Right atrium auricular region (tissue), 2 donors: Measurements from ENCODE around the gene CHMP5. TPM values are rescaled to one million over a fixed set of nuclear protein-coding genes. Genes with fewer than 3 reads are reported as not detected.

Source experiments
- DNase-seq: peaks from one replicate; pipeline ENCODE4 v3.0.0-alpha.2; 2019; ENCODE audit warnings: low spot score
- H3K27ac ChIP-seq, 2 donors: fragments of 200-600 bp; sonication (generic); 1 replicate in 1 of 2; 2 replicates in 1 of 2; pipeline ENCODE4 v1.5.1; 2016 to 2019
- H3K27me3 ChIP-seq, 2 donors: fragments of 200-600 bp; sonication (generic); one replicate each; pipeline versions ENCODE4 v1.5.1 to v1.6.0; 2017 to 2019
- H3K36me3 ChIP-seq: fragments of 200-600 bp; sonication (generic); one replicate; pipeline ENCODE4 v1.5.1; 2016
- H3K4me1 ChIP-seq, 2 donors: fragments of 200-600 bp; sonication (generic); one replicate each; pipeline versions ENCODE4 v1.5.1 to v1.6.0; 2017 to 2019
- H3K4me3 ChIP-seq, 2 donors: fragments of 200-600 bp; sonication (generic); 1 replicate in 1 of 2; 2 replicates in 1 of 2; pipeline ENCODE4 v1.5.1; 2017 to 2019; ENCODE audit warnings: mild to moderate bottlenecking in 1 of 2, moderate library complexity in 1 of 2
- H3K9me3 ChIP-seq, 2 donors: fragments of 200-600 bp; sonication (generic); one replicate each; pipeline ENCODE4 v1.5.1; 2019
- total RNA-seq, 2 donors: library from RNA; depleted of rRNA; stranded (reverse); fragments of >200 nt; gene quantifications; one replicate each; pipeline ENCODE4 v1.1.0, GENCODE V29; 2016
- TF ChIP-seq, protein P1 (sequence below), 2 donors: fragments of 200-600 bp; sonication (generic); IDR thresholded peaks; one replicate each; pipeline ENCODE4 v1.5.1; 2019; ENCODE audit warnings: antibody characterized with exemption in 2 of 2

The CHMP5 gene
- total RNA-seq, 2 donors from 2014 or later: 44.0 to 51.1 TPM

DNA sequence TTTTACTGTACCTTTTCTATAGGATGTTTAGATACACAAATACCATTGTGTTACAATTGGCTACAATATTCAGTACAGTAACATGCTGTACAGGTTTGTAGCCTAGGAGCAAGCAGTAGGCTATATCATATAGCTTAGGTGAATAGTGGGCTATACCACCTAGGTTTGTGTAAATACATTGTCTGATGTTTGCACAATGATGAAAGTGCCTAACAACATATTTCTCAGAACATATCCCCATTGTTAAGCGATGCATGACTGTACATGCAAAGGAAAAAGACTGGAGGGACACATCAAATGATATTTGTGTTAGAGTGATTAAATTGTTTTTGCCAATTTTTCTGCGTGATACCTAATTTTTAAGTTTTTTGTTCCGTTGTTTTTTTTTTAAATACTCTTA lies 5.3 kb downstream of the CHMP5 start:
- TF ChIP-seq, protein P1, sequence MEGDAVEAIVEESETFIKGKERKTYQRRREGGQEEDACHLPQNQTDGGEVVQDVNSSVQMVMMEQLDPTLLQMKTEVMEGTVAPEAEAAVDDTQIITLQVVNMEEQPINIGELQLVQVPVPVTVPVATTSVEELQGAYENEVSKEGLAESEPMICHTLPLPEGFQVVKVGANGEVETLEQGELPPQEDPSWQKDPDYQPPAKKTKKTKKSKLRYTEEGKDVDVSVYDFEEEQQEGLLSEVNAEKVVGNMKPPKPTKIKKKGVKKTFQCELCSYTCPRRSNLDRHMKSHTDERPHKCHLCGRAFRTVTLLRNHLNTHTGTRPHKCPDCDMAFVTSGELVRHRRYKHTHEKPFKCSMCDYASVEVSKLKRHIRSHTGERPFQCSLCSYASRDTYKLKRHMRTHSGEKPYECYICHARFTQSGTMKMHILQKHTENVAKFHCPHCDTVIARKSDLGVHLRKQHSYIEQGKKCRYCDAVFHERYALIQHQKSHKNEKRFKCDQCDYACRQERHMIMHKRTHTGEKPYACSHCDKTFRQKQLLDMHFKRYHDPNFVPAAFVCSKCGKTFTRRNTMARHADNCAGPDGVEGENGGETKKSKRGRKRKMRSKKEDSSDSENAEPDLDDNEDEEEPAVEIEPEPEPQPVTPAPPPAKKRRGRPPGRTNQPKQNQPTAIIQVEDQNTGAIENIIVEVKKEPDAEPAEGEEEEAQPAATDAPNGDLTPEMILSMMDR (IDR thresholded peaks at IDR 0.05): no peak
- Histone ChIP-seq H3K4me1 (peaks cover 0 to 16% of the 10 kb centered on the region in 2 donors), H3K27ac (no peak overlapping the region), H3K36me3 (peaks cover 79% of the 10 kb centered on the region), H3K9me3 (no peaks in the 10 kb centered on the region), H3K27me3 (no peaks in the 10 kb centered on the region), H3K4me3 (no peak overlapping the region)
- DNase-seq: no peak

DNA sequence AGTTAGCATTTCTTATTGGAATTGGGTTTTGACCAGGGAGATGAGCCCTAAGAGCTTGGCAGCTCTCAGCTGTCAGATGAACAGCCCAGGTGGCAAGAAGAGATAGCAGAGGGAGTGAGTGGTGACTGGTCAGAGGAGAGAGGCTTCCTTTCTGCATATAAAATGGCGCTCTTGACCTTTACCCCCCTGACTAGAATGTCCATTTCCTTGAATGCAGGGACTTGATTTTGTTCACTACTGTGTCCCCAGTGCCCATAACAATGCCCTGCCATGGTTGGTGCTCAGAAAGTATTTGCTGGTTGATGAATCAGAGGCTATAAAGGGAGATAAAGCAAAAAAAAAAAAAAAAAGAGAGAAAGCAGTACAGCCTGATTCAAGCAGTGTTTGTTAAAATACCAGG lies 7.2 kb downstream of the CHMP5 start:
- no peak for DNase-seq
- H3K27ac ChIP-seq: no peak overlapping the region
- no peaks in the 10 kb centered on the region for H3K9me3 ChIP-seq
- H3K36me3 ChIP-seq: peaks cover 95% of the 10 kb centered on the region
- no peaks in the 10 kb centered on the region for H3K4me1 ChIP-seq
- TF ChIP-seq, protein P1 (IDR thresholded peaks at IDR 0.05): no peak
- no peaks in the 10 kb centered on the region for H3K27me3 ChIP-seq
- no peak overlapping the region for H3K4me3 ChIP-seq

DNA sequence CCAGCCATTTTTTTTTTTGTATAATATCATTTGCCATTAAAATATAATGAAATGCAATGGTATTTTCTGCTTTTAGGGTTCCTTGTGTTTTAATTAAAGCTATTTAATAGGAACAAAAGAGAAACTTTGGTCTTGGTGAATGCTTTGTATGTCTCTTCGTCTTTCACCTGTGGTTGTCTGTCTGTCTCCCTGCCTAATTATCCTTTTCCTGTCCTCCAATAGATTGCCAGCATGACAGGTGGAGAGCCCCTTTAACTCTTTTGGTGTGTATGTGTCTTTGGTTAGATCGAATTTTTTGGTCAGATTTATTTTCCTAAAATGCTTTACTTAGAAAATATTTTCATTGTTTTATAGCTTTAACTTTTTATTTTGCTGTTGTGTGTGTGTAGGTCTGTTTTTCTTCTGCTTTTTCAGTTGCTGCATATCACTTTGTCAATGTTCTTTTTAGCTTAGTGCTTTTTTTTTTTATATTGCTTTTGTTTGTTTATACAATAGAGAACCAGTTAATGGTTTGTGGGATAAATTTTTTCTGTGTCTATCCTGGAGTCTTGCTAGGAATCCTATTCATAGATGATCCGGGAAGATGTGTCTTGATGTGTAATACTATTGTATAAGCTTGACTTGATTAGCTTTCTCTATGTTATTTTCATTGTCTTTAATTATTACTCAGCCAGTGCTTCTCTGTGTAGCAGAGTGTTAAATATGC lies 8.6 kb downstream of the CHMP5 start:
- no peak overlapping the region for H3K27ac ChIP-seq
- TF ChIP-seq, protein P1 (IDR thresholded peaks at IDR 0.05): no peak
- no peak for DNase-seq
- H3K4me3 ChIP-seq: no peak overlapping the region
- no peaks in the 10 kb centered on the region for H3K27me3 ChIP-seq
- no peaks in the 10 kb centered on the region for H3K4me1 ChIP-seq
- no peaks in the 10 kb centered on the region for H3K9me3 ChIP-seq
- H3K36me3 ChIP-seq: peaks cover 95% of the 10 kb centered on the region

DNA sequence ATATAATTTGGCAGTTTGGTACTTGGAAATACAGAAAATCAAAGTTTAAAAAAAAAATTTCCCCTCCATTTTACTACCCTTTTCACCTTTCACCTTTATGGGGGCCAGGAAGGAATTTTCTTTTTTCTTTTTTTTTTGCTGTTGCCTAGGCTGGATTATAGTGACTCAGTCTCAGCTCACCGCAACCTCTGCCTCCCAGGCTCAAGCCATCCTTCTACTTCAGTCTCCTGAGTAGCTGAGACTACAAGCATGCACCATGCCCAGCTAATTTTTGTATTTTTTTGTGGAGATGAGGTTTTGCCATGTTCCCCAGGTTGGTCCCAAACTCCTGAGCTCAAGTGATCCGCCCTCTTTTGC lies 9.1 kb downstream of the CHMP5 start:
- Histone ChIP-seq H3K27ac (no peak overlapping the region), H3K4me1 (no peaks in the 10 kb centered on the region), H3K36me3 (peaks cover 96% of the 10 kb centered on the region), H3K4me3 (no peak overlapping the region), H3K27me3 (no peaks in the 10 kb centered on the region), H3K9me3 (no peaks in the 10 kb centered on the region)
- no peak for DNase-seq
- TF ChIP-seq, protein P1 (IDR thresholded peaks at IDR 0.05): no peak

DNA sequence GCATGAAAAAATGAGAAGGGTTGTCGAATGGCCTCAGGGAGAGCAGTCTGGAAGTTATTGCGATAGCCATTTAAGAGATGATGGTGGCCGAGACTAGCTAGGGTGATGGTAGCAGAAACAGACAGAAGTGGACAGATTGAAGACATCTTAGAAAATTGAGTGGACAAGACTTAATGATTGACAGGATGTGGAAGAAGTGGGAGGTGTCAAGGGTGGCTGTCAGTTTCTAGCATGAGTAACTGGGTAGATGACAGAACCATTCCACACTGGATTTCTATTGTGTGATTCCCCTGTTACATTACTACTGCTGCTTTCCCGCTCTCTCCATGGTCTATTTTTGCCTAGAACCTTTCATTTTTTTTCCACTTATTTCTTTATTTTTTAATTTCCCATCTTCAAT lies 12.6 kb downstream of the CHMP5 start:
- DNase-seq: peak; percentile 13
- Histone ChIP-seq H3K4me3 (no peak overlapping the region), H3K4me1 (no peaks in the 10 kb centered on the region), H3K9me3 (no peaks in the 10 kb centered on the region), H3K27me3 (no peaks in the 10 kb centered on the region), H3K27ac (no peak overlapping the region), H3K36me3 (peaks cover 92% of the 10 kb centered on the region)
- TF ChIP-seq, protein P1 (IDR thresholded peaks at IDR 0.05): no peak

DNA sequence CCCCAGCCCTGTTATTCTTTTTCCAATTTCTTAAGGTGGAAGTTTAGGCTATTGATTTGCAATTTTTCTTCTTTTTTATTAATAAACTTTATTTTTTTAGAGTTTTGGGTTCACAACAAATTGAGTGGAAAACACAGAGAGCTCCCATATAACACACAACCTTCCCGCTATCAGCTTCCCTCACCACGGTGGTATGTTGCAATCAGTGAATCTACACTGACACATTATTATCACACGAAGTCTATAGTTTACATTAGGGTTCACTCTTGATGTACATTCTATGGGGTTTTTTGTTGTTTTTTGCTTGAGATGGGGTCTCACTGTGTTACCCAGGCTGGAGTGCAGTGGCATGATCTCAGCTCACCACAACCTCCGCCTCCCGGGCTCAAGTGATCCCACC lies 20.7 kb downstream of the CHMP5 start:
- peaks cover 29% of the 10 kb centered on the region for H3K36me3 ChIP-seq

More for the DNA sequence above, 20.7 kb downstream of the CHMP5 start:
- peaks cover 0 to 16% of the 10 kb centered on the region in 2 donors for H3K4me1 ChIP-seq
- H3K9me3 ChIP-seq: no peaks in the 10 kb centered on the region
- H3K4me3 ChIP-seq: no peak overlapping the region
- TF ChIP-seq, protein P1 (IDR thresholded peaks at IDR 0.05): no peak
- H3K27ac ChIP-seq: no peak overlapping the region
- no peak for DNase-seq
- no peaks in the 10 kb centered on the region for H3K27me3 ChIP-seq
